COR-L47 (cell line): ENCODE results near the gene TCF7L1.
"Not testable (repeated sequence)": the region's sequence is repeated elsewhere in the genome, so short reads cannot be mapped to it uniquely, and the experiment has no call there.

Source experiments
- DNase-seq: peaks from one replicate; lab custom pipeline; 2025; lab: John Stamatoyannopoulos, UW

Gene TCF7L1

DNA sequence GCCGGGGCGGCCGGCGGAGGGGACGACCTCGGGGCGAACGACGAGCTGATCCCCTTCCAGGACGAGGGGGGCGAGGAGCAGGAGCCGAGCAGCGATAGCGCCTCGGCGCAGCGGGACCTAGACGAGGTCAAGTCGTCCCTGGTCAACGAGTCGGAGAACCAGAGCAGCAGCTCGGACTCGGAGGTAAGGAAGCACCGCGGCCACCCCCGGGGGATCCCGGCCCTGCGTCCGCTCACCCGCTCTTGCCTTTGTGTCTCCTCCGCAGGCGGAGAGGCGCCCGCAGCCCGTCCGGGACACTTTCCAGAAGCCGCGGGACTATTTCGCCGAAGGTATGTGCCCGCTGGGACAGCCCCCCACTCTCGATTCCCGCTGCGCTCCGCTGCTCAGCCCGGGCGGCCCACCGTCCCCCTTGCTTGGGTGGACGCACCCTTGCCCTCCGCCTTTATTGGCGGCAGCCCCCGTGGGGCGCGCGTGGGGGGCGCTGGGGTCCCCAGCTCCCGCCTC is 611 bp downstream of the TCF7L1 start:
- DNase-seq = no peak

DNA sequence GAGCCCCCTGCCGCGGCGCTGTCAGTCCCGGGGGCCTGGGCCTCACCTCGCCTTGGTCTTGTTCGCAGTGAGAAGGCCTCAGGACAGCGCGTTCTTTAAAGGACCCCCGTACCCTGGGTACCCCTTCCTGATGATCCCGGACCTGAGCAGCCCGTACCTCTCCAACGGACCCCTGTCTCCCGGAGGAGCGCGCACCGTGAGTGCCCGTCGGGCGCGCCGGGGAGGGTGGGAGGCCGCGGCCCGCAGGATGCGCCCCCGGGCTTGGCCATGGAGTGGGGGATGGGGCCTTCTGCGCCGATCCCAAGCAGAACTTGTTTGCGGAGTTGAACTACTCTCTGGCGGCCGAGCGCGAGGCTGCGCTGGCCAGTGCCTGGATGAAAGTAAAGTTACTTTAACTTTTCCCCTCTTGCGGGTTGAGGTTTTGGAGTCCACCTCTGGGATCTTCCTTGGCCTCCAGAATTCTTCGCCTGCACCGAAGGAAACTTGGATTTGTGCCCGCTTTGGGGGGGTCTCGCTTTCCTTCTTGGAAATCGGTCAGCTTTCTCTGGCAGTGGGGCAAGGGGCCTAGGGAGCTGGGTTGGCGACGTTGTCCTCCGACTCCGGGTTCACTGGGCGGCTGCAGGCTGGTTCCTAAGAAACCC is 1.2 kb downstream of the TCF7L1 start:
- DNase-seq = no peak

DNA sequence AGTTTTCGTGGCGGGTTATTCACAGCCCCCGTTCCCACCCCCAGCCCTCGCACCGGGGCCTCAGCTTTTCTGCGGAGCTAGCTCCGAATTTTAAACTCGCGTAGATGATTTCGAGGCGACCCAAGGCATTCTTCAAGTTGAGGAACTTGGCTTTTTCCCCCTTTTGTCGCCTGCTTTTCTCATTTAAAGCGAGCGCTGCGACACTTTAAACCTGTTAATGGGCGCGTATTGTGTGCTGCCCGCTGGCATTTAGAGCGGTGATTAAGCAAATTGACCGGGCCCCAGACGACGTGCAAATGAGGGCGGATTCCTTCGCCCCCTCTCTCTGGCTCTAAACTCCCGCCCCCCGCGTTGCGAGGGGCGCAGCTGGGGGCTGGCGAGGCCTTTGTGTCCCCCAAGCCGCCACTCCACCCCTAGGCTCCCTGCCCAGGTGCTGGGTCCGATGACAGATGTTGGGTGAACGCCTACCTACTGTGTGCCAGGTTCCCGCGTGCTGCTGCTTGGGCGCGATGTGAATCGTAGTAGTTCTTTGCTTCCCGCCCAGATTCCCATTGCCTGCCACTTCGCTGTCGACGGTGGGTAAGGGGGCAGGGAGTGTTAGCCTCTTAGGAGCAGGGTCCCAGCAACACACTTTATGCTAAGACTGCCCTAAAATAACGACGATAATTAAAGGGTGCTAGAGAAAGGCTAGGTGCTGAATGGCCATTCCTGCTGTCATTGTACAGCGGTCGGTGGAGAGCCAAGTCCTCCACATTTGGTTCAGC is 1.9 kb downstream of the TCF7L1 start:
- no peak for DNase-seq

DNA sequence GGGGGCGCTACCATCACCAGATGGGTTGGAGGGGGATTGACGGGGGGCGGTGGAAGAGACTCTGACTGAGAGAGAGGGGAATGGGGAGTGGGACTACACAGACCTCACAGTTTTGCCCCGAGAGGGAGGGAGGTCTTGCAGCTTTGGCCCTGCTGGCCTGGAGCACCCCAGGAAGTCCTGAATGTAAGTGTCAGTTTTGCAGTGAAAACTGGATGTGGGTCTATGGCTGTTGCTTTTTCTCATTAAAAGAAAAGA is 2.4 kb downstream of the TCF7L1 start:
- no peak for DNase-seq

DNA sequence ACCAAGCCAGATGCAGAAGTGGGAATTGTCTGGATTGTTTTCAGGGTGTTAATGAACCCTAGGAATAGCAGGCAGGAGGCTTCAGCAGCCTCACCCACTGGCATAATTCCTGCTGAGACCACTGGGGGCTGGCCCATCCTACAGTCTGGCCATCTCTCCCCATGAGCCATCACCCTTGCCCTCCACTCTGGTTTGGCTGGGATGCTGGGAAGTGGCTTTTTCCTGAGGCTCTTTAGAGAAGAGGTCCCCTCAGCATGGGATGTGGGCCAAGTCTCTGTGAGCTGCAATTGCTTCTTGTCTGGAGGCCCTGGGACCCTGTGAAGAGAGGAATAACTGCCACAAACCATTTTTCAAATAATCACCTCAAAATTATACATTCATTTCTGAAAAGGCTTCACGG is 4.0 kb downstream of the TCF7L1 start:
- DNase-seq = no peak

DNA sequence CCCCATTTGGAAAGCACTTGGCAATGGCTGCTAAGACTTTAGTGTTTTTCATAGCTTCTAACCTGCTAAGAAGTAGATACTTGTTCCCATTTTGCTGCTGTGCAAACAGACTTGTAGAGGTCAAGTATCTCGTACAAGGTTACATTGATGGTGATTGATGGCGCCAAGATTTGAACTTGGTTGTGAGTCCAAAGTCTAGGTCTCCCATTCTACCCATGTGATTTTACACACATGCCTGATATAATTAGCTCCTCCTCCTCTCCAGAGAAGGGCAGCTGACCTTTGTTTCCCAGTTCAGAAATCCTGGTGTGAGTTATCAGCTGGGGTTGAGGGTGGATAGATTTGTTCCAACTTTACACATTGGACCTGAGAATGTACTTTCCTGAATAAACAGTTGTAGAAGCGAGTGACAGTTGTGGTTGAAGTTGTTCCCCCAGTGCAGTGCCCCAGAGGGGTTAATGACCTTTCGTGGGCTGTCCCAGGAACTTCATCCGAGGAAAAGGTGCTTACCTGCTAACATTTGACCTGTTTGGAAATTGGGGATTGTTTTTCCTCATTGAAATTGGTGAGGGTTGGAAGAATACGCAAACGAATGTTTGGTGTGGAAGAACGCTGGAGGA is 10.4 kb downstream of the TCF7L1 start:
- DNase-seq = no peak

DNA sequence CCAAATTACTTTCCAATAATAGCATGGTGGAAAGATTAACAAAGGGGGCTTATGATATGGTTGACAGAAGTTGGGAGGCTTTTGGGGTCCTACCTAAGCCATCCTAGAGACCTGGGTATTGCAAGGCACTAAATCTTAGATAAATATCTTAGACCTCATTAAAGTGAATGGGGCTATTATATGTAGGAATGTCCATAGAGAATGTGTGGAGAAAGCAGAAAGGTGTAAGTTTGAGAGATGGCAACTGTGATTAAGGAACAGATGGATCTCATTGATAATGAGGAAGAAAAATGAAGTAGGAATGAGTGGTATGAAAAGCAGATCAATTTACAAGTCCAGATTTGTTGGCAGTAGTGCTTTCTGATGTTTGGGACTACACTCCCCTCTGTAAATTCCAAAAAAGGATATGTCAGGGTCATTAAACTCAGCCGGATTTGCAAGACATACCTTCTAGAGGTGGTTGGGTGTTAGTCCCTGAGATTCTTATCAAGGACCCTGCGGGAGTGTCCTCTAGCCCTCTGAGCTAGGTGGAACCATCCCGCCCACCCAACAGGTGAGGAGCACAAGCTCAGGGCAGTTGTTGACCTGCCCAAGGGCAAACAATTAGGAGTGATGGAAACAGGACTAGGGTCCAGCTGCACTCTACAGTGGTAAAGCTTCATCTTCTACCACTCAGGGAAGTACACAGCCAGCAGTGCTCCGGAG is 12.1 kb downstream of the TCF7L1 start:
- DNase-seq = no peak

DNA sequence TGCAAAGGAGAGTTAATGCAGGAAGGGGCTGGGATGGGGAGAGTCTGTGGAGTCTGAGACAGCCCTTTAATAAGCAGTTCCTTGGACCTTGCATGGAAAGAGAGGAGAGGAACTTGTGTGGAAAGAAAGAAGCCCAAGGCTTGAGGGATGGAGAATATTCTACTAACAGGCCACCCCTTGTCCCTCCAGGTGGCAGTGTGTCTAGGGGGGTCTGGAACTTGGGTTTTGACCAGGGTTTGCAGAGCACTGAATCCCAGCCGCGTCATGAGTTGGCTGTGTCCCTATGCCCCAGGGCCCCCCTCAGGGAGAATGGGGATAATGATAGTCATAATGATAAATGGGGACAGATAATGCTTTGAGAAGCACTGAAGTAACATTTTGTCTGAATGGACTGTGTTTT is 15.0 kb downstream of the TCF7L1 start:
- DNase-seq = no peak

DNA sequence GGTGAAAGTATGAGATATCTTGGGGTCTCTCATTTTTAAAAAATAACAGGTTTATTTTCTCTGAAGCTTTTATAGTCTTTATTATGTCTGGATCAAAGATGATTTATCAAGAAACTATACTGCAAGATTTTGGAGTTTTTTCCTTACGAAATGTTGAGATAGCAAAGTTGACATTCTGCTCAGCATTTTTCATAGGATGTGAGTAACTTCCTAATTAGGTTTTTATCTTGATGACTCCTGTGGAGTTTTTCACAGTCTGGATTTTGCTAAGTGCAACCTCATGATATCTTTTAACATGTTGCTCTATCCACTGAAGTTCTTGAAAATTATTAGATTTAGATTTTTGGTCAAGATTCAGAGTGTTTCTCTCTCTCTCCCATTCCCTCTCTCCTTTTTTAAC is 17.8 kb downstream of the TCF7L1 start:
- DNase-seq = no peak

DNA sequence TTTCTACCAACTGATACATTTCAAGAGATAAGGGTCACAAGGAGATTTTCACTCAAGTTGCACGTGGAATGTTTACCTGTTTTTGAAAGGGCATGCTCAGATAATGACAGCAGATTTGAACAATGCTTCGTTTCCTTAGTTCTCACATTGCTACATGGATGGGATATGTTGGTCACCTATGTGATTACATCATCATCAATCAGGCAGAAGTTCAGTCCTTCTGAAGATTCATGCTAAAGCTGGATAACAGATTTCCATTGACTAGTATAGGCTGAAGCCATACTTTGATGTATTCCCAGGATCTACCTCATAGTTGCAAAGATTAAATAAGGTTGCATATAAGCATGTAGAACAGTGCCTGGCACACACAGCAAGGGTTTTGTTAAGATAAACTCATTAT is 19.7 kb downstream of the TCF7L1 start:
- DNase-seq = no peak

DNA sequence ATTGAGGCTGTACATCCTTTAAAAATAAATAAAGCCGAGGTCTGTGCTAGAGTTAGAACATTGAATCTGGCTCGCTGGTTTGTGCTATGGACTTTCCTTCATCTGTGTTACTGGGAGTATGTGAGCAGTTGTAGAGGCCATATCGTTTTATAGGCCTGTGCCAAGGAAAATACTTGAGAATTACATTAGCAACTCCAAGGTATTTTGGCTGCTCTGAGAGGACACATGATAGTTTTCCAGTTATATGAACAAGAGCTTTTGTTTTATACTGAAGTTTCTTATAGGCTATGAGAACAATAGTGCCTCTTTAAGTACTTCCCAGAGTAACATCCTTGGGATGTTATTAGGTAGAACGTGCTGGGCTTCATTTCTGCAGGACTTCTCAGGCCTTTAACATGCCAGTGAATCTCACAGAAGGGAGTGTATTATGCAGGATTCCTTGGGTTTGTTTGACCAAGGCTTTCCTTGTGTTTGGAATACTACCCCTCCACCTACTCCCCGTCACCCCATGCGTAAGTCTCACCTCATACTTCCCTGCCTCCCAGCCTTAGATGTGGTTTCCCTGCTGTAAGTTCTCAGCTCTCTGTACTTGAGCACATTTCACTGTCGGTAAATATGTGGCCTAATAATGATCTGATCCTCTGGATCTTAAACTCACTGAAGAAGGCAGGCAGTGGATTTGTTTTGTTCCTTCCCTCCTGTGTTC is 21.0 kb downstream of the TCF7L1 start:
- DNase-seq = no peak

DNA sequence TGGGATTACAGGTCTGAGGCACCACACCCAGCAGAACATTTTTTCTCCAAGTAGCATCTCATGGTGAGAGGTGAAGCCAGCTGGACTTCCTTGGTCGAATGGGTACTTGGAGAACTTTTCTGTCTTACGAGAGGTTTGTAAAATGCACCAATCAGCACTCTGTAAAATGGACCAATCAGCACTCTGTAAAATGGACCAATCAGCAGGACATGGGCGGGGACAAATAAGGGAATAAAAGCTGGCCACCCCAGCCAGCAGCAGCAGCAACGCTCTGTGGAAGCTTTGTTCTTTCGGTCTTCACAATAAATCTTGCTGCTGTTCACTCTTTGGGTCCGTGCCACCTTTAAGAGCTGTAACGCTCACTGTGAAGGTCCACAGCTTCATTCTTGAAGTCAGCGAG is 21.9 kb downstream of the TCF7L1 start:
- not testable (repeated sequence) for DNase-seq

DNA sequence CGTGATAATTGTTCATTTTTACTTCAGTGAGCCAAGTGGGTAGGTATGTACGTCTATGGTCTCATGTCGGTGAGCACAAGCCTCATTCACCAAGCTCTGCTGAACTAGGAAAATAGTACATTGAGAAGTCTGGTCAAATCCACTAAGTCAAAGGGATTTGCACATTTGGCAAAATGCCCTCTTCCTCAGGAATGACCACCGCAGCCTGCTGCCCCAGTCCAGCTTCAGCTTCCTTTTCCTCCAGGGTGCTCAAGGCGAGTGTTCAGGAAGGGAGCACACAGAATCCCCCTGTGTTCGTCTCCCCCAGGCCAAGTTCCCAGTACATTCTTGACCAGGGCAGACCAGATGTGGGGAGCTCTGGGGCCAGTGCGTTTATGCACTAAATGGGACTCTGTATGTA is 23.0 kb downstream of the TCF7L1 start:
- no peak for DNase-seq

DNA sequence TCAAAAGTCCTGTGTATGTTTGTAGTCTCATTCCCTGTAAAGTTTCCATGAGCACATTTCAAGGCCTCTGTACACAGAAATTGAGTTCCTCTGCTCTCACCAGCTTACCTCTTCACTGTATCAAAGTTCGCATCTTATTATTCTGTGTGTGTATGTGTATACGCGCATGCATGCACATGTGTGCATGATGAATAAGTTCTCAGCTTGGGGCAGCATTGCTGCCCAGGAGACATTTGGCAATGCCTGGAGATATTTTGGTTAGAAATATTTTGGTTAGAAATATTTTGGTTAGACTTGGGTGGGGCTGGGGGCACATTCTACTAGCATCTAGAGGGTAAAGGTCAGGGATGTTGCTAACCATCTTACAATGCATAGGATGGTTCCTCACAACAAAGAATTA is 23.4 kb downstream of the TCF7L1 start:
- no peak for DNase-seq

DNA sequence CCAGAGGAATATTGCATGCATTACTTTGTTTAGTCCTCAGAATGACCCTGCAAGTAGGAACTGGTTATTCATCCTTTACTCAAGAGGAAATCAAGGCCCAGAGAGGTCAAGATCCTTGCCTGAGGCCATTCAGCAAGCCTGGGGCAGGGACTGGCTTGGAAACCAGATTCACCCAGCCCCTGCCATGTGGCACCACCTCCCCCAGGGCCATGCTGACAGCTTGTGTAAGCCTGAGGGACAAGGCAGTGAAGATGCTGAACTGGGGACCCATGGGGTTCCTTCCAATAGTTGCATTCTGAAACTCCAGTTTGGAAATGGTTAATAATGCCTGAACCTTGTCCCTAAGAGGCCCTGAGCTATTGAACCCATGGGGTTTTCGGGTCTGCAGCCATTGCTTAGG is 24.2 kb downstream of the TCF7L1 start:
- DNase-seq = no peak

DNA sequence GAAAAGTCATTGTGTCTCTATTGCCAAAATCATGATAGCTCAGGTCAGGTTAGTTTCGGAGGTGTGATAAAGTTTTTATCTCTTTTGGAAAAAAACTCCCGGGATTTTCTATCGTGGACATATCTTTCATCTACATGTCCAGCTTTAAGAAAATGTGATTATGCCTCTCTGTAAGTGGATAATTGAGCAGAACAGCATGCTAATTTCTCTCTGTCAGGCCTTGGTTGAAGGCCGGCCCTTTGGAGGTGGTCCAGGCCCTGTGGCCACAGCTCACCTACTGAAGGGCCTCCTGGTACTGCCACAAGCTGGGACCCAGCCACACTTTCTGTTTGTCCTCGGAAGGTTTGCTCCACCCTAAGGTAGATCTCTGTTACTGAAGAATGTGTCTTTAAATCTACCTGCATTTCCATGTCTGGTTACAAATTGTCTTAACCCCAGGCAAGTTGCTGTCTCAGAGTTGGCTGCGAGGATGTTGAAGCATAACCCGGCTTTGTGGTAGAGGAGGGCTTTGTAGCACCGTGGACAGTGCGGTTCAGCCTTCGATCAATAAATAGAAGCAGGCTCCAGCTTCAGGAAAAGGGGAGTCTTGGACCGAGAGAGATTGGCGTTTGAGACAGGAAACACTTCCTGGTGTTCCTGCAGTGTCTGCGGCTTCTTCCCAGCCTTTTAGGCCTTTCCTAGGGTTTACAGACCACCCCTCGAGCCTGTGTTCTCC is 25.5 kb downstream of the TCF7L1 start:
- DNase-seq = no peak

DNA sequence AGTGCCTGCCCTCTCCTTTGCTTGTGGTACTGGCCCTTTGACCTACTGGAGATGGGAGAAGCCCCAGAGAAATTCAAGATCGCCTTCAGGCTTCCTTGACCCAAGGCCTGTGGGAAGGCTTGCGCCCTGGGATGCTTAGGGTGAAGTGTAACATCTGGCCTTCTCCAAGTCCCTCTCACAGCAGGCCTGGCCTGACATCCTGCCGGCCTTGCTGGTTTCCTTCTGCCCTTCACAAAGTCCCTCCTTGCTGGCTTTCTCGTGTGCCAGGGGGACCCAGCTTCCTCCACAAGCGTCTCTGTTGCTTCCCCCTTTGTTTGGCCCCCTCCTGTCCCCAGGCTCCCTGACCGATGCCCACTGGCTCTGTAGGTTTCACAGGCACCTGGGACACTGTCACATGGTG is 26.4 kb downstream of the TCF7L1 start:
- no peak for DNase-seq

DNA sequence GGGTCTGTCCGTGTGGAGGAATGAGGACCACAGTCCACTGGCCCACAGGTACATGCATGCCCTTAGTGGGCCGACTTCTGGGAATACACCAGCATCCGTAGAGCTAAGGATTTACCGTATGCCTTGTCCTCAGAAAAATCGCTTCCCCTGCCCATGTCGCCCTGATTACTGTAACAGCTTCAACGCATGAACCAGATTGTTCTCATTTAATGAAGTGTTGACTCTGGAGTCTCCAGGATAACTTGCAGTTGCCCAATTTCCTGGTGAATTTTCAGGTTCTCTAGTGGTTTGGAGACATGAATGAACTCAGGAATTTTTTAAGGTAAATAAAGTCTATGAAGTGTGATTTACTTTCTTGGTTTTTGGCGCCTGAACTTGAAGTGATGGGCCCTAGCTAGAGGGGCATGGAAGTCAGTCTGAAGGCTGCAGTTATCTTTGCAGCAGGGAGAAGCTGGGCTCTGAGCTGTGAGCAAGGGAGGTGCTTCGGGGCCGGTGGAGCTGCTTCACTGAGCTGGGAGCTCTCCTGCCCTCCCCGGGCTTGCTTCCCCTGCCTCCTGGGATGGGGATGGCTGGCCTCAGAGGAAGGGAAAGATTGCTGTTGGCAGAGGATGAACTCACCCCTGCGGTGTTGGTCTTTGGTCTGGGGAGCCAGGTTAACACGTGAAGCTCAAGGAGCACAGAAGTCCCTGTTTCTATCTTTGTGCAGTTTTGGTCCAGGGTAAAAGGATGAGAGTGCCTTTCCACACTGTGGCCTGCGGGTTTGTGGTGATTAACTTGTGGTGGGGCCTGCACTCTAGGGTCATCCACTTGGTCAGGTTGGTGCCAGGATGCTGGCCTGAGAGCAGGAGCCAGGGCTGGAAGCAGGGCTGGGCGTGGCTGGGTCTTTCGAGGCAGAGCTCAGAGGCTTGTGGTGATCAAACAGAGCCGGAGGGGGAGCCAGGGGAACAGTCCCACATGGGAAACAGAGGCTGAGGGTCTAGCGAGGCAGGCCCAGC is 28.1 kb downstream of the TCF7L1 start:
- DNase-seq = no peak

DNA sequence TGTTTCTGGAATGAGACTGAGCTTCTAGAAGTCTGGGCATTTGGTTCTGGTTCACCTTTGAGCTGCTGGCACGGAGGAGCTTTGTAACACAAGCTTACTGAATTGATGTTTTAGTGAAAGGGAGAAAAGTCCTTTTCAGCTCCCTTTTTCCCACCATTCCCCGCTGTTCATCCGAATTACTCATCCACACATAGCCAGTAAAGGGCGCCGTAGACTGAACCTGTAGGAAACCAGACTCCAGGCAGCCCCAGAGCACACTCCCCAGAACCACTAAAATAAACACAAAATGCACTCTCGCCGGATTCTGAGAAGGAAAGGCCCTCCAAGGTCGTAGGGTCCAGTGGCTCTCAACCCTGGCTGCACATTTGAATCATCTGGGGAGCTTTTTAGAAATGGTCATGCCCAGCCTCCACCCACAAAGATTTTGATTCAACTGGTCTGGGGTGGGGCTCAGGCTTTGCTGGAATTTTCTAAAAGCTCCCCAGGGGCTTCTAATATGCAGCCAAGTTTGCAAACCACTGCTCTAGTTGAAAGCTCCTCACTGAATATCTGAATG is 29.6 kb downstream of the TCF7L1 start:
- DNase-seq = no peak

DNA sequence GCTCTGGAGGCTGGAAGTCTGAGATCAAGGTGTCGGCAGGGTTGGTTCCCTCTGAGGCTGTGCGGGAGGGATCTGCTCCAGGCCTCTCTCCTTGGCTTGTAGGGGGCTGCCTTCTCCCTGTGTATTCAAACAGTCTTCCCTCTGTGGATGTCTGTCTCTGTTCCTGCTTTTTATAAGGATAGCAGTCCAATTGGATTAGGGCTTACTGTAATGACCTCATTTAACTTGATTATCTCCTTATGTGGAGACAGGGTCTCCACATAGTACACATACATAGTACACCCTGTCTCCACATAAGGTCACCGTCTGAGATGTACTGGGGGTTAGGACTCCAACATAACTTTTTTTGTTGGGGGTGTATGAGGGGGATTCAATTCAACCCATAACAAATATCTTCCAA is 30.5 kb downstream of the TCF7L1 start:
- no peak for DNase-seq
